ENCODE measurements around the gene OCIAD2.

DNA sequence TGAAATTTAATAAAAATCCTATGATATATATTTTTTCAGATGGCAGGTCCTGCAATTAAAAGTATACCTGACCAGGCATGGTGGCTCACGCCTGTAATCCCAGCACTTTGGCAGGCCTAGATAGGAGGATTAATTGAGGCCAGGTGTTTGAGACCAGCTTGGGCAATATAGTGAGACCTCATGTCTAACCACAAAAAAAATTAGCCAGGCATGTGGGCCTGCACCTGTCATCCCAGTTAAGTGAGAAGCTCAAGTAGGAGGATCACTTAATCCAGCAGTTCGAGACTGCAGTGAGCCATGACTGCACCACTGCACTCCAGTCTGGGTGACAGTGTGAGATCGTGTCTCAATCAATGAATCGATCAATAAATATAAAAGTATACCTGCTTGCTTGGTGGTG, 2.5 kb downstream of the OCIAD2 start:
- TF ChIP-seq MYBL2 (CRISPR knock-in tag; IDR thresholded peaks at IDR 0.05) (no peak), CTCF (IDR thresholded peaks at IDR 0.05) (no peak), FOXJ3 (CRISPR knock-in tag; IDR thresholded peaks at IDR 0.05; ENCODE audit: borderline replicate concordance) (no peak), E2F1 (CRISPR knock-in tag; IDR thresholded peaks at IDR 0.05) (no peak), SP1 (CRISPR knock-in tag; conservative IDR thresholded peaks at IDR 0.05) (no peak), TP53 (CRISPR knock-in tag; IDR thresholded peaks at IDR 0.05) (no peak), TCF7 (CRISPR knock-in tag; IDR thresholded peaks at IDR 0.05; ENCODE audit: low read depth) (no peak), MLX (CRISPR knock-in tag; IDR thresholded peaks at IDR 0.05) (no peak), NFYB (CRISPR knock-in tag; conservative IDR thresholded peaks at IDR 0.05; ENCODE audit: low read depth) (no peak), CREB1 (CRISPR knock-in tag; IDR thresholded peaks at IDR 0.05) (no peak), IRF2 (CRISPR knock-in tag; IDR thresholded peaks at IDR 0.05; ENCODE audit: borderline replicate concordance, low read depth) (no peak)
- TF ChIP-seq, protein P1, sequence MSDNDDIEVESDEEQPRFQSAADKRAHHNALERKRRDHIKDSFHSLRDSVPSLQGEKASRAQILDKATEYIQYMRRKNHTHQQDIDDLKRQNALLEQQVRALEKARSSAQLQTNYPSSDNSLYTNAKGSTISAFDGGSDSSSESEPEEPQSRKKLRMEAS (CRISPR knock-in tag; IDR thresholded peaks at IDR 0.05) = no peak
- TF ChIP-seq, protein P2, sequence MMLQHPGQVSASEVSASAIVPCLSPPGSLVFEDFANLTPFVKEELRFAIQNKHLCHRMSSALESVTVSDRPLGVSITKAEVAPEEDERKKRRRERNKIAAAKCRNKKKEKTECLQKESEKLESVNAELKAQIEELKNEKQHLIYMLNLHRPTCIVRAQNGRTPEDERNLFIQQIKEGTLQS (CRISPR knock-in tag; conservative IDR thresholded peaks at IDR 0.05) = no peak
